OCI-LY3 (cell line): ENCODE measurements around the gene CRAMP1.

Source experiments
- H2AFZ ChIP-seq: fragments of 200-600, 300-600 bp; shearing (Covaris generic); 2 replicates; pipeline ENCODE4 v1.6.0; 2014; ENCODE audit warnings: antibody characterized with exemption, low read depth, low read length
- H3K27ac ChIP-seq: fragments of 200-600, 300-600 bp; sonication (generic); 2 replicates; pipeline ENCODE4 v1.5.1; 2014; ENCODE audit warnings: mild to moderate bottlenecking, low read length, moderate library complexity, mixed read lengths
- H3K27me3 ChIP-seq: fragments of 200-600, 300-600 bp; sonication (generic); 2 replicates; pipeline ENCODE4 v1.6.1; 2014; ENCODE audit warnings: low read depth, low read length, mixed read lengths
- H3K36me3 ChIP-seq: fragments of 200-600, 300-600 bp; sonication (generic); replicated peaks from 2 replicates; pipeline ENCODE3; 2014; ENCODE audit warnings: low read depth, low read length, mixed read lengths
- H3K4me1 ChIP-seq: fragments of 300-600, 200-600 bp; sonication (generic); 2 replicates; pipeline ENCODE4 v1.6.1; 2014; ENCODE audit warnings: low read length, mixed read lengths
- H3K4me2 ChIP-seq: fragments of 200-600, 300-600 bp; sonication (generic); 2 replicates; pipeline ENCODE4 v1.6.1; 2014; ENCODE audit warnings: low read length, mixed read lengths
- H3K4me3 ChIP-seq: fragments of 300-600, 200-600 bp; sonication (generic); 2 replicates; pipeline ENCODE4 v1.5.1; 2014; ENCODE audit warnings: antibody characterized with exemption, mild to moderate bottlenecking, low read length, moderate library complexity
- H3K79me2 ChIP-seq: fragments of 300-600, 200-600 bp; shearing (Covaris generic); 2 replicates; pipeline ENCODE4 v1.6.1; 2014; ENCODE audit warnings: mild to moderate bottlenecking, low read length, mixed read lengths
- H3K9ac ChIP-seq: fragments of 300-600, 200-600 bp; shearing (Covaris generic); 2 replicates; pipeline ENCODE4 v1.6.0; 2014; ENCODE audit warnings: mild to moderate bottlenecking, low read length, moderate library complexity
- H3K9me3 ChIP-seq: fragments of 200-600, 300-600 bp; shearing (Covaris generic); 2 replicates; pipeline ENCODE4 v1.6.1; 2014; ENCODE audit warnings: low read length, mixed read lengths; ENCODE audit not compliant: insufficient read depth
- H4K20me1 ChIP-seq: fragments of 200-600, 300-600 bp; sonication (generic); 2 replicates; pipeline ENCODE4 v1.6.1; 2016; ENCODE audit warnings: low read length, mixed read lengths; ENCODE audit not compliant: insufficient read depth
- EZH2phosphoT487 ChIP-seq: fragments of 200-600 bp; shearing (Covaris generic); IDR thresholded peaks from 2 replicates; pipeline ENCODE4 v1.6.1; 2018; ENCODE audit warnings: antibody characterized with exemption, mixed run types, low read depth
- TF ChIP-seq, protein P1 (sequence below): fragments of 200-600, 300-600 bp; sonication (generic); IDR thresholded peaks from 2 replicates; pipeline ENCODE4 v1.5.1; 2014; ENCODE audit warnings: antibody characterized with exemption, low read length, low read depth

Gene CRAMP1, protein sequence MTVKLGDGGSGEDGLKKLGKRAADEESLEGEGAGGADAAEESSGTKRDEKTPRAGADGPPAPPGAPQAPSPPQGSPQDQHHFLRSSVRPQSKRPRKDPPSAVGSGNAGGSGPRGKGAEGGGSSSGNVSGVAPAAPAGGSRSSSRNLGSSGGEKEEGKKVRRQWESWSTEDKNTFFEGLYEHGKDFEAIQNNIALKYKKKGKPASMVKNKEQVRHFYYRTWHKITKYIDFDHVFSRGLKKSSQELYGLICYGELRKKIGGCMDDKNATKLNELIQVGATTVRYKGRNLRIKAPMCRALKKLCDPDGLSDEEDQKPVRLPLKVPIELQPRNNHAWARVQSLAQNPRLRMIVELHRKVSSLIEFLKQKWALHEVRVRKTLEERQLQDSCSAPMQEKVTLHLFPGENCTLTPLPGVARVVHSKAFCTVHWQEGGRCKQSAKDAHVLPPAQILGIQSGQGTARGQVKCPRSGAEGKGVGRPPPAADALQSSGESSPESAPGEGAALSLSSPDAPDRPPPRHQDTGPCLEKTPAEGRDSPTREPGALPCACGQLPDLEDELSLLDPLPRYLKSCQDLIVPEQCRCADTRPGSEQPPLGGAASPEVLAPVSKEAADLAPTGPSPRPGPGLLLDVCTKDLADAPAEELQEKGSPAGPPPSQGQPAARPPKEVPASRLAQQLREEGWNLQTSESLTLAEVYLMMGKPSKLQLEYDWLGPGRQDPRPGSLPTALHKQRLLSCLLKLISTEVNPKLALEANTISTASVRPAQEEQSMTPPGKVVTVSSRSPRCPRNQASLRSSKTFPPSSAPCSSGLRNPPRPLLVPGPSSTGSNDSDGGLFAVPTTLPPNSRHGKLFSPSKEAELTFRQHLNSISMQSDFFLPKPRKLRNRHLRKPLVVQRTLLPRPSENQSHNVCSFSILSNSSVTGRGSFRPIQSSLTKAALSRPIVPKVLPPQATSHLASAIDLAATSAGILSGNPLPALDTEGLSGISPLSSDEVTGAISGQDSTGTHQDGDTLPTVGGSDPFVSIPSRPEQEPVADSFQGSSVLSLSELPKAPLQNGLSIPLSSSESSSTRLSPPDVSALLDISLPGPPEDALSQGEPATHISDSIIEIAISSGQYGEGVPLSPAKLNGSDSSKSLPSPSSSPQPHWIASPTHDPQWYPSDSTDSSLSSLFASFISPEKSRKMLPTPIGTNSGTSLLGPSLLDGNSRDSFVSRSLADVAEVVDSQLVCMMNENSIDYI (N-terminal part only)

DNA sequence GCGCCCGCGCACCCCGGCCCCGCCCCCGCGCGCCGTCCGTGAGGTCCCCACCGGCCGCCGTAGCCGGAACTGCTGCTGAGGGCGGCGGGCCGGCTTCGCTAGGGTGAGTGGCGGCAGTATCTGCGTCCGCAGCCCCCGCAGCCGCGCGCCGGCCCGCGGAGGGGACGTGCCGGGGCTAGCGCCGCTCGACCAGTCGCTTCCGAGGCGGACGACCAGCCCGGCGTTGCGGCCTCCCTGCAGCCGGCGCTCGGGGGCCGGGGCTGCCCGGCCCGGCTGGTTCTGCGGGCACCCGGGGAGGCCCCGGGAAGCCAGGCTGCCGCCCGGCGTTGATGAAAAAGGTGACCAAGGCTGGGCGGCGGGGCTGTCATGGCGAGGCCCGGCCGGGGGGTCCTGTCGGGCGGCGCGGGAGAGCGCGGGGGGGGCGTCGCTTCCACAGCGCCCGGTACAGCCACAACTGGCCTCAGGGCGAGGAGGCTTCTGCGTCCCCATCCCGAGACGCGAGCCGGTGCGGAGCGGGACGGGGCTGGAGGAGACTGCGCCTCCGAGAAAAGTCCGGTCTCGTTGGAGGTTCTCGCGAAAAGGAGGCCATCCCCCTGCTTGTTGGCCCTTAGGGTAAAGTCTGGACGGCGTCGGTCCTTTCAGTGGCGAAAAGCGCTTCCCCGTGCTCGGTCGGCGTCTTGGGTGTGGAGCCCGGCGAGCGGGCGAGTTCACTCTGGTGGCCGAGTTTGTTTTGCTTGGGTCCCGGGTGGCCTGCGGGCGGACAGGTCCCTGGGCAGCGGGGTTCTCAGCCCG, at the start of gene CRAMP1:
TSS of gene CRAMP1 (plus strand) at position 41 of the 792 bp plus-strand sequence. CDS start 2,280 bp downstream, outside the sequence.
- H3K27me3 ChIP-seq: no peaks in the 10 kb centered on the region
- H3K4me3 ChIP-seq: peak within 1 kb of the TSS; percentile 90
- peaks cover 48% of the 10 kb centered on the region for H3K79me2 ChIP-seq
- H4K20me1 ChIP-seq: no peaks in the 10 kb centered on the region
- H3K4me2 ChIP-seq: peak within 1 kb of the TSS; percentile 98
- peak within 1 kb of the TSS; percentile 66 for H3K9ac ChIP-seq
- H3K4me1 ChIP-seq: peaks cover 23% of the 10 kb centered on the region
- H3K9me3 ChIP-seq: no peaks in the 10 kb centered on the region
- no peak for TF ChIP-seq EZH2phosphoT487
- TF ChIP-seq, protein P1, sequence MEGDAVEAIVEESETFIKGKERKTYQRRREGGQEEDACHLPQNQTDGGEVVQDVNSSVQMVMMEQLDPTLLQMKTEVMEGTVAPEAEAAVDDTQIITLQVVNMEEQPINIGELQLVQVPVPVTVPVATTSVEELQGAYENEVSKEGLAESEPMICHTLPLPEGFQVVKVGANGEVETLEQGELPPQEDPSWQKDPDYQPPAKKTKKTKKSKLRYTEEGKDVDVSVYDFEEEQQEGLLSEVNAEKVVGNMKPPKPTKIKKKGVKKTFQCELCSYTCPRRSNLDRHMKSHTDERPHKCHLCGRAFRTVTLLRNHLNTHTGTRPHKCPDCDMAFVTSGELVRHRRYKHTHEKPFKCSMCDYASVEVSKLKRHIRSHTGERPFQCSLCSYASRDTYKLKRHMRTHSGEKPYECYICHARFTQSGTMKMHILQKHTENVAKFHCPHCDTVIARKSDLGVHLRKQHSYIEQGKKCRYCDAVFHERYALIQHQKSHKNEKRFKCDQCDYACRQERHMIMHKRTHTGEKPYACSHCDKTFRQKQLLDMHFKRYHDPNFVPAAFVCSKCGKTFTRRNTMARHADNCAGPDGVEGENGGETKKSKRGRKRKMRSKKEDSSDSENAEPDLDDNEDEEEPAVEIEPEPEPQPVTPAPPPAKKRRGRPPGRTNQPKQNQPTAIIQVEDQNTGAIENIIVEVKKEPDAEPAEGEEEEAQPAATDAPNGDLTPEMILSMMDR: no peak
- H3K36me3 ChIP-seq: peaks cover 8% of the 10 kb centered on the region
- H2AFZ ChIP-seq: peak within 1 kb of the TSS; percentile 17; the same call in 1 of the 2 replicates
- H3K27ac ChIP-seq: no peak within 1 kb of the TSS

DNA sequence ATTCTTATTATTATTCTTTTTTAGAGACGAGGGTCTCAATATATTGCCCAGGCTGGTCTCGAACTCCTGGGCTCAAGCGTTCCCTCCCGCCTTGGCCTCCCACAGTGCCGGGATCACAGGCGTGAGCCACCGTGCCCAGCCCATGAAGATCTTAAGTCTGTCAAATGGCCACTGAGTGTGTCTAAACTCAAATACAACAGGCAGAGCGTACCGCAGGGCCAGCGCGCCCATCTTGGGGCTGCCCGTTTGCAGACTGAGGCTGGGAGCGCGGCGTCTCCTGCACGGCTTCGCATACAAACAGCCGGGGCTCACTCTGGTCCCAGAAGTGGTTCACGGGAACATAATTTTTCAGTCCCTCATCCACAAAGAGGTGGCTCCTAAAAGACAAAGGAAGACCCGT, 48.4 kb upstream of the CRAMP1 start:
- H3K27ac ChIP-seq: no peak overlapping the region

DNA sequence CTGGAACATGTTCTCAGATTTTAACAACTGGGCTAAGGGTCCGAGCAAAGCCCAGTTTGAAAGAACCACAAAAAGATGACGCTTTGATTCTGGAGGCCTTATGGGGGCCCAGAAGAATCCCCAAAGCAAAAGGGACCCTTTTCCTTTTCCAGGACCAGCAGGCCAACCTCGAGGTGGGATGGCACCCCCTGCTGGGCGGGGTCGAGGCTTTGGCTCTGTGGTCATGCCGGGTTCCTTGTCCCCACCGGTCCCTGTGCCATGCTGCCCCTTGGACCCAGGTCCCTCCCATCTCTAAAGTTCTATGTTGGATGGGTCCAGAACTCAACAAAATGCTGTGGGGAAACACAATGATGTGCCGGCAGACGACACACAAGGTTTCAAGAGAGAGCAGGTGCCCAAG, 47.8 kb upstream of the CRAMP1 start:
- H3K4me3 ChIP-seq: no peak overlapping the region
- H3K79me2 ChIP-seq: no peaks in the 10 kb centered on the region
- H3K9ac ChIP-seq: no peak overlapping the region
- H3K27ac ChIP-seq: no peak overlapping the region
- no peak overlapping the region for H3K4me2 ChIP-seq
- H3K9me3 ChIP-seq: no peaks in the 10 kb centered on the region
- H3K4me1 ChIP-seq: no peaks in the 10 kb centered on the region
- no peaks in the 10 kb centered on the region for H3K27me3 ChIP-seq
- no peak overlapping the region for H2AFZ ChIP-seq
- H4K20me1 ChIP-seq: no peaks in the 10 kb centered on the region
- TF ChIP-seq EZH2phosphoT487: no peak
- TF ChIP-seq, protein P1: peak; percentile 17; the same call in 1 of the 2 replicates
- H3K36me3 ChIP-seq: no peaks in the 10 kb centered on the region

More for the DNA sequence above, 48.4 kb upstream of the CRAMP1 start:
- Histone ChIP-seq H2AFZ (no peak overlapping the region), H3K9me3 (no peaks in the 10 kb centered on the region), H3K9ac (no peak overlapping the region), H3K36me3 (no peaks in the 10 kb centered on the region), H3K4me3 (no peak overlapping the region), H4K20me1 (no peaks in the 10 kb centered on the region), H3K27me3 (no peaks in the 10 kb centered on the region), H3K4me2 (no peak overlapping the region), H3K4me1 (no peaks in the 10 kb centered on the region), H3K79me2 (no peaks in the 10 kb centered on the region)
- TF ChIP-seq, protein P1: no peak
- no peak for TF ChIP-seq EZH2phosphoT487
